Endometrial microvascular endothelial cells (primary cell): ENCODE data around the gene ATP5IF1. TPM values are rescaled to one million over a fixed set of nuclear protein-coding genes. Genes with fewer than 3 reads are reported as not detected.

Experiments used
- in situ Hi-C: cut with HindIII; loops from 2 replicates; pipeline ENCODE4 v1.10.0; 2017; ENCODE audit warnings: low sequenced_read_pairs, low pct_unique_long_range_greater_than_20kb; ENCODE audit errors: inconsistent ontology term
- total RNA-seq: library from RNA; depleted of rRNA; stranded (reverse); fragments of >200 nt; gene quantifications from one replicate; pipeline ENCODE4 v1.2.3, GENCODE V29; 2015; ENCODE audit errors: inconsistent ontology term

The ATP5IF1 gene
- total RNA-seq, 1 donor from 2014 or later = 247 TPM

DNA sequence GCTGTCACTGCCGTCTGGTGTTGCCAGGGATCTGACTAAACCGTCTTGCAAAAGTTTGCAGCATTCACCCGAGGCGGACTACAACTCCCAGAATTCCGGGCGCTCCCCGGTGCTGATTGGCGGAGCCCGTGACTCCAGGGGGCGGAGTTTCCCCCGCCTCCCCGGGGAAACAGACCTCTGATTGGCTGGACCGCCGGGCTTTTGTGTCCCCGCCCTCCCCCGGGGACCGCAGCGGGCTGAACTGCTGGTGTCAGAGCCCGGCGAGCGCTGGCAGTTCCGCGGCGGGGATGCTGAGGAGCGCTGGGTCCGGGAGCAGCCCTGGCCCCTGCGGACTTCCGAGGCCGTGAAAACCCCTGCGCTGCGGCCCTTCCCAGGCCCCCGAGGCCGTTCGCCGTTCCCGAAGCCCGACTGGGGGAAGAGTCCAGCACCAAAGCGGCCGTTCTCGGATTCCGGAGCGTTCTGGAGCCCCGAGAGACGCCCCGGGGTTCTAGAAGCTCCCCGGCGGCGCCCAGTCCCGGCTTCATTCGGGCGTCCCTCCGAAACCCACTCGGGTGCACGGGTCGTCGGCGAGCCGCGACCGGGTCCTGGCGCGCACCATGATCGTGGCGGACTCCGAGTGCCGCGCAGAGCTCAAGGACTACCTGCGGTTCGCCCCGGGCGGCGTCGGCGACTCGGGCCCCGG, 23.5 kb downstream of the ATP5IF1 start, which contains the start of gene SESN2:
Gene SESN2, plus strand, starts transcription at position 267 of the 682 bp plus-strand sequence. Its CDS starts 330 bp downstream, at position 597.
- in situ Hi-C loops = no loop called here

DNA sequence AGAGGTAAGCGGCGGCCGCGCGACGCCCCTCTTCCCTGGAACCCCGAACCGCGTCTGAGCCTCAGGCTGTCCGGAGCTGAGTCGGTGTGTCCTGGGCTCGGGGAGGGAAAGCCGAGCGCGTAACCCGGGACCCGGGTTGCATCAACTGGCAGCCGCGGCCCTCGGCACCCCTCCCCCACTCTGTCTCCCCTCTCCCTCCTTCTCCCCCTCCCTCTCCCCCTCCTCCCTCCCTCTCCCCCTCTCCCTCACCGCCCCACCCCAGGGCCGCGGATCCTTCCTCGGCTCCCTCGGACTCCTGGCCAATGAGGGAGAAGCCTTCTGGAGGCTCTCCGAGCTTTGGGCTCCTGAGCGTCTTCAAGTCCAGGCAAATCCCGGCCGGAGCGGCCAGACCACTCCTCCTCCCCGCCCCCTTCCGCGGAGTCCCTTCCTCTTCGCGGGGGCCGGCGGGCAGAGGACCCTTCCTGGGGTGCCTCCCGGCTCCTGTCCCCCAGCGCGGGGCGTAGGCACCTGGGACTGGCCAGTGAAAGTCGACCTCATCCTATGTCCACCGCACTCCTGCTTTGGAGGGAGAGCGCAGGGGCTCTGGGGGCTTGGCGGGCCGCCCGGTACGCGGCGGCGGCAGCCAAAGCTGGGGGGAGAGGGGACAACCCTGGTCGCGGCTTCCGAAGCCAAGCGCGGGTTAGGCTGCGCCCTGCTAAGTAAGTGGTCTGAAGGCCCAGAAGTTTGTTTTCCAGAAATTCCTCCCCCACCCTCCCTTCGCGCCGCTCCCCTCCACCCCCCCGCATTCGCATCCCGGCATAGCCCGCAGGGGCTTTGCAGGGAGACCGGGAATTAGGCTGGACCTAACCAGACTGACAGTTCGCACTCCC, 24.2 kb downstream of the ATP5IF1 start:
- in situ Hi-C loops = no loop called here

DNA sequence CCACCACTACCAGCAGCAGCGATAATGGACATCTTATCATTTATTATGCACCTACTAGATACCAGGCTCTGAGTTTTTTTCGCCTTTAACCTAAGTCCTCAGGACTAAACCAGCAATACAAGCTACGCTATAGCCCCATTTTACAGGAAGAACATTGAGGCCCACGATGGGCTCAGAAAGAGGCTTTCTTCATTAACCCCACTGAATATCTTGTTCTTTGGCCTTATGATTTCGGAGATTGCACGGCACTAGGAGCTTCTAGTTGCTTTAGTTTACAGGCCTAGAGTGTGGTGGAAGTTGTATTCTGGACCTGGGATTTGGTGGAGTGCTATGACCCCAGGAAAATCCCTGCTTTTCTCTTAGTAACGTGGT, 24.9 kb downstream of the ATP5IF1 start:
- in situ Hi-C loops = no loop called here

DNA sequence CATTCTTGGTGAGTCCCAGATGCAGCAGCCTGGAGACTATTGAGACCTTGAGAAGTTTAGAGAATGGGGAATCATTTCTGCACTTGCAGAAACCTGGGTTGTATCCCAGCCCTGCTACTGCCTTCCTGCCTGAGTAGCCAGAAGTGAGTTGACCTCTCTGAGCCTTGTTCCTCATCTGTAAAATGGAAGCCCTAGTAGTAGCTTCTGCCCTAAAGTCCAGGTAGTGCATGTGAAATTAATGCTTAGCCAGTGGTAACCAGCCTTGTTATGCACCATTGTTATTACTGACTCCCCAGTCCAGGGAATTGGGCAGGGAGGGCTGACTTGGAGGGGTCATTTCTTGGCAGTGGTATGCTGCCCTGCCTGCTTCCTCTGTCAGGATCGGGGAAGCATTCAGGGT, 29.0 kb downstream of the ATP5IF1 start:
- in situ Hi-C loops = no loop called here

DNA sequence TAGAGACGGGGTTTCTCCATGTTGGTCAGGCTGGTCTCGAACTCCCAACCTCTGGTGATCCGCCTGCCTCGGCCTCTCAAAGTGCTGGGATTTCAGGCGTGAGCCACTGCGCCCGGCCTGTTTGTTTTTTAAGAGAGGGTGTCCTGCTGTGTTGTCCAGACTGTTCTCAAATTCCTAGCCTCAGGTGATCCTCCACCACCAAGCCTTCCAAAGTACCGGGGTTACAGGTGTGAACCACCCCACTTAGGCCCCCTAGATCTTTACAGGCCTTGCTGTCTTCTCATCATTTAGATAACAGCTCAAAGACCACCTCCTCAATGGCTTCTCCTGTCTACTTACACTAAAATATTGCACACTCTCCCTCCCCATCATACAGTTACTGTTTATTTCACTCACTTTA, 29.7 kb downstream of the ATP5IF1 start:
- in situ Hi-C loops = no loop called here

DNA sequence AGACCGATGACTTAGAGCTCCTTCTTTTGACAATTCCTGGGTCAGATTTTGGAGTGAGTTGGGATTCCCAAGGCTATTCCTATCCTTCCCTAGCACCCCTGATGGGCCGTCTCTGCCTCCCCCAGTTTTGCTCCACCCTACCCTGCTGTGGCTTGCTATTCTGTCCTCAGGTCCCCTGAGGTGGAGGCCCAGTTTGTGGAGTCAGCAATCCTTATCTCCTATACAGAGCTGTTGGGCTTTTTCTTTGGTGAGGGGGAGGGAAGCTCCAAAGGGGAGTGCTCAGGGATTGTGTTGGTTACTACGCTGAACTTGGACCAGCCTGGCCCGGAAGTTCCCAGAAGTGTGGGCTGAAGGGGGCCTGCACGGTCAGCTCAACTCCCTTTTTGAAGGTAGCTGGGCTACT, 31.0 kb downstream of the ATP5IF1 start:
- in situ Hi-C loops = no loop called here

DNA sequence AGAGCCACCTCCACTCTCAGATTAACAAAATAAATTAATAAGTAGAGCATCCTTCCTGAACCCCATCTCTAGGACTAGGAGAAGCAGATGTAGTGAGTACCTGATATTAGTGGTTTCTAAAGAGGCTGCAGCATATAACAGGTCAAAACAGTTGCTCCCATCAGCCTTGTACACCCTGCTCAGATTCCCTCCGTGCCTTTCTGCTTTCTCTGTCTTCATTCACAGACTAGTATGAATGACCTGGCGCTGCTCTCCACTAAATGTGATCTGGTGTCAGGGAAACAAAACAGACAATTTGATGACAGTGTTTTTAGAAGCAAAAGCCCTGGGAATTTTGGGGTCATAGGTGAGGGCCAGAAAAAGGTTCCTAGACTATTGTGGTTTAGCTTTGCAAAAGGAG, 31.7 kb downstream of the ATP5IF1 start:
- in situ Hi-C loops = no loop called here

DNA sequence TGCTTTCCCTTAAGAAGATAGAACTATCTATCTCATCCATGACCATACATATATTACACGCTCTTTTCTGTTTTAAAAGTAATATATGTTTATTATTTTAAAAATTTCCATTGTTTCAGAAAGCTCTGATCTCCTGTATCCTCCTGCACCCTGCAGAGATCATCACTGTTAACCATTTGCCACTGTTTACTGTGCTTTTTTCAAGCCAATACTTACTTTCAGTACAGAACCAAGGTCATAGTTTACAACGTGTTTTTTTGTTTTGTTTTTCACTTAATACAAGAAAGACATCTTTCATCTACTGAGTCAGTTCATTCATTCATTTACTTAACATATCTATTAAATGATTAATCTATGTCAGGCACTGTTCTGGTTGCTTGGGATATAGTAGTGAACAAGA, 33.6 kb downstream of the ATP5IF1 start:
- in situ Hi-C loops = no loop called here

DNA sequence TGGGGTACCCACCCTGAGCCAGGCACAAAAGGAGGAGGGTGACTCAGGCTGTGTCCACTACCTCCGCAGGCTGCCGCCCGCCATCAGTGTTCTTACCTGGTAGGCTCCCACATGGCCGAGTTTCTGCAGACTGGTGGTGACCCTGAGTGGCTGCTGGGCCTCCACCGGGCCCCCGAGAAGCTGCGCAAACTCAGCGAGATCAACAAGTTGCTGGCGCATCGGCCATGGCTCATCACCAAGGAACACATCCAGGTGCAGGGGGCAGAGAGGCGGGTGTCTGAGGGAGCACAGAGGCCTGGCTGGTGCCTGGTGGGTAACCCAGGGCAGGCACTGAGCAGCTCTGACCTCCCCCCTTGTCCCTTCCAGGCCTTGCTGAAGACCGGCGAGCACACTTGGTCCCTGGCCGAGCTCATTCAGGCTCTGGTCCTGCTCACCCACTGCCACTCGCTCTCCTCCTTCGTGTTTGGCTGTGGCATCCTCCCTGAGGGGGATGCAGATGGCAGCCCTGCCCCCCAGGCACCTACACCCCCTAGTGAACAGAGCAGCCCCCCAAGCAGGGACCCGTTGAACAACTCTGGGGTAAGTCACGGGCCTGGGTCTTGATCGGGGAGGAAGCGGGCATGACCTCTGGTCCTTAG, 36.4 kb downstream of the ATP5IF1 start:
- in situ Hi-C loops = no loop called here

DNA sequence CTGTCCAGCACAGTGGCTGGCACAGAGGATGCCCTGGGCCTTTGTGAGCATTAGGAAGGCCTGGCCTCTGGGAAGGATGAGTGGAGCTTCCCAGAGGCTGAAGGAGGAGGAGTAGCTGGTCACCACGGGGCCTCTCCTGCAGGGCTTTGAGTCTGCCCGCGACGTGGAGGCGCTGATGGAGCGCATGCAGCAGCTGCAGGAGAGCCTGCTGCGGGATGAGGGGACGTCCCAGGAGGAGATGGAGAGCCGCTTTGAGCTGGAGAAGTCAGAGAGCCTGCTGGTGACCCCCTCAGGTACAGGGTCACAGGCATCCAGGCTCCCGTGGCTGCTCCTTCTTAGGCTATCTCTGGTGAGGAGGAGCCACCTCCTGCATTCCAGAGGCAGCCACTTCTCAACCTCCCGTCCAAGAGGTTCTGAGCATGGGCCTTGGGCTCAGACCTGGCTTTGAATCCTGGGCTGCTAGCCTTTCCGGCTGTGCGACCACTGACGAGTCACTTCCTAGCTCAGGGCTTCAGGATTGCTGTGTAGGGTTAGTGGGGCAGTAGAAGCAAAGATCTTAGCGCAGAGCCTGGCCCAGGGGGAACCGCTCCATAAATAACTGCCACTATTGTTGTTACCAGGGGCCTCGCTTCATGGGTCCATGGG, 37.4 kb downstream of the ATP5IF1 start:
- in situ Hi-C loops = no loop called here

DNA sequence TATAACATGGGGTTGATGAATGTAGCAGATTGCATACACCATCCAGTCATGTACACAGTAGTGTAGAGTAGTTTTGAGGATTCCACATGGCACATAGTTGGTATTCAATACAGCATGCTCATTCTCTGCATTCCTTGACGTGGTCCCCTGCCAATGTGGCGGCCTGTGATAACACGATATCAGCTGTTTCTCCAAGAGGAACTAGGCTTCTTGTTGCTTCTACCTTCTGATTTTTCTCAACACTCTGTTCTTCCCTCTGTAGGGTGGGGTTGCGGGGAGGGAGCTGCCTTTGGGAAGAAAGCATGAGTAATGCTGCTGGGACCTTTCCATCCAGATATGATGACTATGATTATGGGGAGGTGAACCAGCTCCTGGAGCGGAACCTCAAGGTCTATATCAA, 42.8 kb downstream of the ATP5IF1 start:
- in situ Hi-C loops = no loop called here

DNA sequence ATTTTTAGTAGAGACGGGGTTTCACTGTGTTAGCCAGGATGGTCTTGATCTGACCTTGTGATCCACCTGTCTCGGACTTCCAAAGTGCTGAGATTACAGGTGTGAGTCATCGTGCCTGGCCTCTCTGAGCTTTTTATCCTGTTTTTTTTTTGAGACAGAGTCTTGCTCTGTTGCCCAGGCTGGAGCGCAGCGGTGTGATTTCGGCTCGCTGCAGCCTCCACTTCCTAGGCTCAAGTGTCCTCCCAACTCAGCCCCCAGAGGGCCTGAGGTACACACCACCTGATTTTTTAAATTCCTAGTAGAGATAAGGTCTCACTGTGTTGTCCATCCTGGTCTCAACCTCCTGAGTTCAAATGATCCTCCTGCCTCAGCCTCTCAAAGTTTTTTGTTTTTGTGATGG, 43.8 kb downstream of the ATP5IF1 start:
- in situ Hi-C loops = no loop called here

DNA sequence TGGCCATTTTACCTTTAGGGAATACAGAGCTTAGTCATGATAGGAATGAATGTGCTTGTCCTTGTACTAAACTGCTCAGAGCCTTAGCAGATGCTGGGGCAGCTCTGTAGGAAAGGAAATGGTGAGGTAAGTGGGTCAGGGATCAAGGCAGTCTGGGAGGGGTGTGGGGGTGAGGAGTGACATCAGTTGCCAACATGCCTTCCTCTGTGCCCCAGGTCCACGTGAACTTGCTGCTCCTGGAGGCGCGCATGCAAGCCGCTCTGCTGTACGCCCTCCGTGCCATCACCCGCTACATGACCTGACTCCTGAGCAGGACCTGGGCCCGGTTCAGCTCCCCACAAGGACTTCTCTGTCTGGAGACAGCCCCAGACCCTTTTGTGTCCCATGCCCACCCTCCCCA, 44.6 kb downstream of the ATP5IF1 start:
- in situ Hi-C loops = no loop called here

DNA sequence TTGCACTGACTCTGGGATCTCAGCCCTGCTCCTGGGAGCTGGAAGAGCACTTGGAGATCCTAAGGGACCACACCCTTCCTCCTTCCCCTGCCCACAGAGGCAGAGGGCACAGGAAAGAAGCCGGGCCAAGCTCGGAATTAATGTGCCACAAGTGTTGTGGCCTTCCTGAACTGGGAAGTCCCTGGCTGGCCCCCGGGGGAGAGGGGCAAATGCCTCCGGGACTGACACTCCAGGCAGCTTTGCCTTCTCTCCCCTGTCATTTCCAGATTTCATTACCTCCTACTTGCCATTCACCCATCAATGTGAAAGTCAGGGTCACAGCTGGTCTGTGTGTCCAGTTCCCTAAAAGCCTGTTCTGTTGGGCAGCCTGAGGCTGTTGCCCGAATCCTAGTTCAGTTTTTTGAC, 45.1 kb downstream of the ATP5IF1 start:
- in situ Hi-C loops = no loop called here

DNA sequence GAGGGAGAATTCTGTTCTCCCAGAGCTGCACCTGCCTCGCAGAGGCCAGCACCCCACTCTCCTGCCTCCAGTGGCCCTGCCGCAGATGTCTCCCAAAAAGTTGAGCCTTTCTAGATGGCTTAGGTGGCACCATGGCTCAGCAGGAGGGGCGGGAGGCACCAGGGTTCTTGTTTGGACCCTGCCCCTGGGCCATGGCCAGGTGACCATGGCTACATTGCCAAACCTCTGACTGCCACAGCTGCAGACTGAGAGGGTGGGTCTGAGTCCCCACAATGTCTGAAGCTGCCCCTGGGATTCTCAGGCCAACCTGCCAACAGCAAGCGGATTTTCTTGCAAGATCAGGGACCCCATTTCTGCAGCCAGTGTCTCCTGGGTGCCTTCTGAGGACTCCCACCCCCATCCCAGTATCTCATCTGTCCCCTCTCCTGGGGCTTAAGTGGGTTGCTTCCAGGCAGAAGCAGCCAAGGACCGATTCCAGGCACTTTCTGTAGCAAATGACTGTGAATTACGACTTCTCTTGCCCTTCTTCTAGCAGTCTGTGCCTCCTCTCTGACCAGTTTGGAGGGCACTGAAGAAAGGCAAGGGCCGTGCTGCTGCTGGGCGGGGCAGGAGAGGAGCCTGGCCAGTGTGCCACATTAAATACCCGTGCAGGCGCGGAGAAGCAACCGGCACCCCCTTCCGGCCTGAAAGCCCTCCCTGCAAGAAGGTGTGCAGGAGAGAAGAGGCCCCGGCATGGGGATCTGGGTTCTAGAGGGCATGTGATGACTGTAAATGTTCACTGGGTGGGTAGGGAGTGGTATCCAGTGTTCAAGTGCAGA, 45.9 kb downstream of the ATP5IF1 start:
- in situ Hi-C loops = no loop called here

DNA sequence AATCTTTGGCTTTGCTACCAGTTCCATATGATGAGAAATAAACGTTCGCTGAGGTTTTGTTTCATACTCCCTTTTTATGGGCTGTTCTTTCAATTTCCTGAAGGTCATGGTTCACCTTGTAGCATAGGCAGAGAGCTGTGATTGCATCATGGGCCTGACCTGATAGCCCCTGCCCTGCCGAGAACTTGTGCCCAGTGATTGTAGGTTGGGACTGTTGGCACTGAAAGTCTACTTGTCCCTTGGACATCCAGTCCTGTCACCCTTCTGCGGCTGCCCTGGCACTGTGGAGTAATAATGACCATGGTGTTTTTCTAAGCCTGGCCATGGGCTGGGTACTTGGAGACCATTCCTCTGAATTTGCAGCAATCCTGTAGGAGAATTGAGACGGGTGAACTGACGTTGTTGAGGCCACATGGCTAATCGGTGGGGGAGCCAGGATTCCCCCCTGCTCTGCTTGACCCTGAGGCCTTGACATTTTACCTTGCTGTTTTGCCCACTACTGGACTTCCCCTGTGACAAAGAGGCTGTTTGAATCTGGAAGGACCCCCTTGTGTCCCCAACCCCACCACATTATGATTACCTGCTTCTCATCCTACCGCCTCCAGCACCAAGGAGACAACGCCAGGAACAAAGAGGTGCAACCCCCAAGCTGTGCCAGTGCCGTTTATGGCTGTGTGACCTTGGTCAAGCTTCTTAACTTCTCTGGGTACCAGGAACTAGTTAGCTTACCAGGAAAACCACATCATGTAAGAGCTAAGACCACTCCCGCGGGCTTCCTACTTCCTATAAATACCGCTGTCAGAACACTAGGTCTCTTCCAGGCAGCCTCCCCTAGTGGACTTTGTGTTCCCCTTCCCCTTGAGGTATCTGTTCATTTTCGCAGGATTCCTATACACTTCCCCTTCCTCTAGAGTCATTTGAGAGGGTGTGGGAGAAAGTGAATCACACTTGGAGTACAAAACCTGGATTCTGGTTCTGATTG, 46.8 kb downstream of the ATP5IF1 start:
- in situ Hi-C loops = no loop called here

DNA sequence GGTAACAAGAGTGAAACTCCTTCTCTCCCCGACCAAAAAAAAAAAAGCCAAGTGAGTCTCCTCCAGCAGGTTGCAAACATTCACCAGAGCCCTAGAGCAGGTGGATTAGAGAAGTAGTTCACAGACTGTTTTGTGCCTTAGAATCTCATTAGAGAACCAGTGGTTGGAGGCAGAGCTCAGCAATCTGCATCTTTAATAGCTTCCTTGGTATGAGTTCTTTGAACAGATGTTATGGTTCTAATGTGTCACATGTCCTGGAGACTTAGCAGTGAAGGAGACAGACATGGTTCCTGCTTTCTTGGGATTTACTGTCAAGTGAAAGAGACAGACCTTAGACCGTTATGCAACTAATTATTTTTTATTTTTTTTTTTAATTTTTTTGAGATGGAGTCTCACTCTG, 50.2 kb downstream of the ATP5IF1 start:
- in situ Hi-C loops = no loop called here
